HG03469 (cell line): ENCODE data around the gene PLA2G2E.

Source experiments
- ATAC-seq: cut with Tn5 transposase; IDR thresholded peaks from one replicate; pipeline ENCODE4 v1.9.1; 2021; ENCODE audit warnings: mild to moderate bottlenecking, moderate library complexity, moderate number of reproducible peaks; ENCODE audit not compliant: unreplicated experiment

The PLA2G2E gene

DNA sequence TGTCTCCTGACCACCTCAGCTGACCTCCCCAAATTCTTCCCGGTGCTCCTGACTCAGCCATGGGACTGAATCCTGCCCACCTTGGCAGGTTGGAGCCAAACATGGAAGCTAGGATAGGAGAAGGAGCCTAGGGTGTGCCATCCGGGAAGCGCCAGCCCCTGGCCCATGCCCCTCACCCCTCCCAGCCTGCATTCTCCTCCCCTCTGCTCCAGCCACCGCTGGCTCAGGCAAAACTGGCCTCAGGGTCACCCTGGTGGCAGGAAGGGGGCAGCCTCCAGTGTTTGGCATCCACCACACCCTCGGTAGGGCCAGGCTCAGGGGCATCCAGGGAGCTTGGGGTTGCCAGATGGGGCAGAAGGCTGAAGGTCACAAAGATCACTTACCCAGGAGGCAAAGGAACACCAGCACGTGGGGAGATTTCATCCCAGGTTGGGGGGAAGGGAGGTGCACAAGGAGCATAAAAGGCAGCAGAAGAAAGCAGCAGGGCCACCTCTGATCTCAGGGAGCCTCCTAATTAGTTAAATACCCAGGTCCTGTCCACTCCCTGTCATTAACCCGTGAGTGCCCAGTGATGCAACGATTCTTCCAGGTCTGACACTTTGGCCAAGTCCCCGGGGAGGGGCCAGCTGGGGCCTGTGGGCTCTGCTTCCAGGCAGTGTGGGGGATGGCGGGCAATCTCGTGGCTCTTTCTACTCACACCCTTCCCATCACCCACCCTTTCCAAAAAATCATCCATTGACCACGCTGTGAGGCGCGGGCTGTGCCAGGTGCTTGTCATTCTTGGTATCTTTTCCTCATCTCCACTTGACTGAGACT, at the start of gene PLA2G2E:
PLA2G2E (minus strand) TSS at position 481 of the 816 bp plus-strand sequence; CDS start at position 423, 58 bp downstream.
- no peak for ATAC-seq

GRCh38 chr1:19971664-19972063, 48.2 kb upstream of the PLA2G2E start:
- no peak for ATAC-seq

DNA sequence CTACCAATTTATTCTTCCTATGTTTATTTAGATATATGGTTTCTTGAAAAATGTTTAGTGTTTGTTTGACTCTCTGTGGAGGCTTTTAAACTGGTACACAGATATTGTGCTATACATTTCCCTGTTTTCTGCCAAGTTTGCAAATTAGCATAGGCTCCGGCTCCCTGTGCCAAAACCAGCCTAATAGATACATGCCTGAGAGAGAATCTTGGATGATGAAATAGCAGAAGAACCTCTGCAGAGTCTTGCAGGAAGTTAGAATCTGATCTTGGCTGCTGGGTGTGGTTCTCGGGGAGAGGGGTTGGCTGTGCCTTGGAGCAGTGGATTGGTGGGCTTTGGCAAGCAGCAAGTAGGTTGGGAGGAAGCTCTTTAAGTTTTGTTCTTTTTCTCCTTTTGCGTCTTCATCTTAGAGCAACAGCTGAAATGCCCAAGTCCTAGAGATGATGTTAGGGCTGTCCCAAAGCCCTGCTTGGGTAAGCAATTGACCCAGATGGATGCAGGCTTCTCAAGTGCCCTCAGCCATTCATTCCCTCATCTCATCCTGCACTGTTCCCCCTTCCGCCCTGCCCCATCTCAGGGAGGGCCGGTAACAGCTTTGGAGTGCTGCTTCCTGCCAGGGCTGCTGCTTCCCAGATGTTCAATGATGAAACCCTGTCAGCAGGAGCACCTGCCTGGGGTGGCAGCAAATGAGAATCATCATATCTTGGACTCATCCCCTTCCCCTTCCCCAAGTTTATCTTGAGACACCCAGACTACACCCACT, 46.7 kb upstream of the PLA2G2E start:
- no peak for ATAC-seq

GRCh38 chr1:19967808-19968207, 44.4 kb upstream of the PLA2G2E start:
- no peak for ATAC-seq

- no peak for ATAC-seq
Measured at GRCh38 chr1:19964542-19964941, 41.1 kb upstream of the PLA2G2E start.

GRCh38 chr1:19963636-19964035, 40.2 kb upstream of the PLA2G2E start:
- ATAC-seq = no peak

- no peak for ATAC-seq
Measured at GRCh38 chr1:19960591-19960990, 37.2 kb upstream of the PLA2G2E start.

DNA sequence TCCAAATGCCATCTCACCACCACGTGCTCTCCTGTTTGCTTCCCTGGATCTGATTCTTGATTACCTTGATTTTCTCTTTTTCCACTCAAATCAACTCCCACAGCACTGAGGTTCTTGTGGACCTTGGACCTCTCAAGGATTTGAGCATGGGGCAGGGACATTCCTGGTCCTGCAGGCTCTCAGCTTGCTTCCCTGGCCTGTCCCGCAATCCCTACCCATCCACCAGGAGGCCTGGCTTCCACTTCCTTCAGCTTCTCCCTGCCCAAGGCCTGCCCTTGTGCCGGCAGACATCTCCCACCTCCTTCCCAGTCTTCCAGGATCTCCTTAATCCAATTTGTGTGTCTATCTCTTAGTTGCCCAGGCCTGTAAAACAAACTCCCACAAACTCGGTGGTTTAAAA, 34.4 kb upstream of the PLA2G2E start:
- no peak for ATAC-seq

GRCh38 chr1:19955534-19956170, 32.2 kb upstream of the PLA2G2E start:
- ATAC-seq = no peak

- ATAC-seq = no peak
Measured at GRCh38 chr1:19954059-19954458, 30.6 kb upstream of the PLA2G2E start.

- ATAC-seq = no peak
Measured at GRCh38 chr1:19949016-19949415, 25.6 kb upstream of the PLA2G2E start.

DNA sequence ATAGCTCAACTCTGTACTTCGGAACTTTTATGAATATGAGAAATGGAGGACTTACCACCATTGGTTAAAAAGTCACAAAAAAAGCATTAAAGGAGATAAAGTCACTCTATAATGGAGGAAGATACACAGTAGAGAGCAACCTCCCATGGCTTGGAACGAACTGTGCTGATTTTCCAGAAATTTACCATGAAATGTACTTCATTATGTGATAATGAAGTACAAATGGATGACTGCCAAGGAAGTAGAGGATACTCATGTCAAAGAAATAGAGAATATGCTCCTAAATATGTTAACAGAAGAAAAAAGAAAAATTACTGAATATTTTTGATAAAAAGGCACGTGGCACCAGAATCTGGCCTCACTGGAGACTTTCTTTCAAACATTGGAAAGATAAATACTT, 23.6 kb upstream of the PLA2G2E start:
- ATAC-seq = no peak

GRCh38 chr1:19946331-19946751, 22.9 kb upstream of the PLA2G2E start:
- no peak for ATAC-seq

DNA sequence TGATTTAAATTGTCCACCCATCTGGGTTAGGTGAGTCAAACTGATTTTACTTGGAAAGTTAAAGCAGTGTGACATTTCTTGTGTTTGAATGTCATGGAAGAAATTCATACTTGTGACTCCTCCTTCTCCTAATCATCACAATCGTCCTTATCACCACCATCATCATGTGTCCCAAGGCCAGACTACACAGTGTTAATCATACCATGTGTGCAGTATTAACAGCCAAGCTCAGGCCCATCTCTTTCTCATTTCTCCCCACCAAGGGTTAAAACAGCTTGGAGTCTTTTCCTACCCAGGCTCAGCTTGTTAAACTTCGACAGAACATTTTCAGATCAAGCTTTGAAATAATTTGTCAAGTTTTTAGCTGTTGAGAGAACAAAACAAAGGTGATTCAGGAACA, 22.5 kb upstream of the PLA2G2E start:
- ATAC-seq = no peak

- ATAC-seq = no peak
Measured at GRCh38 chr1:19942657-19943056, 19.2 kb upstream of the PLA2G2E start.

GRCh38 chr1:19942088-19942487, 18.7 kb upstream of the PLA2G2E start:
- no peak for ATAC-seq

DNA sequence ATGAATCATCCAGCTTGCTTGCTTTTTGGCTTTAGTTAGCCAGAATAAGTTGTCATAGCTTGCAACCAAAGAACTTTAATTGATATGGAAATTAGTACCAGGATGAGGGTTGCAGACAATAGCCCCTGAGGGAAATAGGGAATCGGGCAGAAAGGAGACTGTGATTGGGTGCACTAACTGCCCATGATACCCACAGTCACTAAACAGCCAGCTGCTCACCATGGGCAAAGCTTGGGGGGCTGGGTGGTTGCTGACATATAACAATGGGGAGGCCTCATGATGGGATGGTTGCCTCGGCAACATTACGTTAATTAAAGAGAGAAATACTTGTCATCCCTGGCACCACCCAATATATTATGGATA, 17.8 kb upstream of the PLA2G2E start:
- ATAC-seq = no peak

GRCh38 chr1:19940486-19941205, 17.2 kb upstream of the PLA2G2E start:
- no peak for ATAC-seq

- ATAC-seq = no peak
Measured at GRCh38 chr1:19938472-19938871, 15.1 kb upstream of the PLA2G2E start.

DNA sequence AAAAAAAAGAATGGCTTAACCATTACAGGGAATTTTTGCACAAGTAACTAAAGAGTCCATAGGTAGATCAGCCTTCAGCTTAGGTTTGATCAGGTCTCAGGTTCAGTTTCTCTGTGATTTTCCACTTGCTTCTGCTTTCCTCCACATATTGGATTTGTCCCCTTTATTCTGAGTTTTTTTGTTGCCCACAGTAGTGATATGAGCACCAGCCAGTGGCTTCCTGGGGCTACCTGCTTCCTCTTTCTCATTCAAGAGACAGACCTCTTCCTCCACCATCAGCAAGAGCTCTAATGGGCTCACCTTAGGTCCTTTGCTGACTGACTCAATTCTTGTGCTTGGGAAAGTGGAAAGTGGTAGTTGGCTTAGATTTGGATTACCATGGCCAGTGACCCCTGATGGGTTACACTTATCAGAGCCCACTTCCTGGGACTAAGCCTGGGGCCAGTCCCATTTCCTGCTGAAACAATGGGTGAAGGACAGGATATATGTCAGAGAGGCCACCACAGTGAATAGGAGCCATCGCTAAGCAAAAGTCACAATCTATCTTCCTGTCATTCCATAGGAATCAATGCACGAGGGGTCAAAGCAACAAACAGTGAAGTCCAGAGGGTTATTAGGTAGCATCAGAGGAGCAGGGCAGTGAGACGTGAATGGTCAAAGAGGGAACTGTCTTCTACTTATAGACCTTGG, 12.8 kb upstream of the PLA2G2E start:
- ATAC-seq = no peak
